Endometrial microvascular endothelial cells (primary cell): Measurements from ENCODE around the gene FOXE3. TPM values are rescaled to one million over a fixed set of nuclear protein-coding genes. Genes with fewer than 3 reads are reported as not detected.

ENCODE experiments used
- total RNA-seq: library from RNA; depleted of rRNA; stranded (reverse); fragments of >200 nt; gene quantifications from one replicate; pipeline ENCODE4 v1.2.3, GENCODE V29; 2015; ENCODE audit errors: inconsistent ontology term

FOXE3 gene
- total RNA-seq, 1 donor from 2014 or later, result not detected

Other genes starting within 250 kb of the FOXE3 start
- not detected for gene PDZK1IP1, start 226.2 kb upstream of the FOXE3 start, total RNA-seq
- gene TAL1, start 184.1 kb upstream of the FOXE3 start, total RNA-seq, result 22.0 TPM
- gene STIL, start 102.1 kb upstream of the FOXE3 start, total RNA-seq, result 23.5 TPM
- 79.6 TPM for gene CMPK1, start 82.5 kb upstream of the FOXE3 start, total RNA-seq
- 0.28 TPM for gene FOXD2, start 21.8 kb downstream of the FOXE3 start, total RNA-seq